Astrocyte of the cerebellum (primary cell): ENCODE results near the gene HLA-C.
"Not testable (repeated sequence)": the region's sequence is repeated elsewhere in the genome, so short reads cannot be mapped to it uniquely, and the experiment has no call there.

Experiments
- DNase-seq: peaks from one replicate; pipeline ENCODE4 v3.0.0-alpha.2; 2011; ENCODE audit warnings: low read depth
- H3K4me3 ChIP-seq: 2 replicates; pipeline ENCODE4 v1.5.1; 2011; ENCODE audit warnings: mild to moderate bottlenecking, low read depth, low read length, moderate library complexity
- in situ Hi-C: cut with HindIII; loops from 2 replicates; pipeline ENCODE4 v1.10.0; 2017; ENCODE audit warnings: low sequenced_read_pairs
- TF ChIP-seq, protein P1 (sequence below): IDR thresholded peaks from 2 replicates; pipeline ENCODE4 v1.5.1; 2012; ENCODE audit warnings: low read length, low read depth, moderate library complexity, mild to moderate bottlenecking; ENCODE audit errors: missing control alignments

Gene HLA-C

DNA sequence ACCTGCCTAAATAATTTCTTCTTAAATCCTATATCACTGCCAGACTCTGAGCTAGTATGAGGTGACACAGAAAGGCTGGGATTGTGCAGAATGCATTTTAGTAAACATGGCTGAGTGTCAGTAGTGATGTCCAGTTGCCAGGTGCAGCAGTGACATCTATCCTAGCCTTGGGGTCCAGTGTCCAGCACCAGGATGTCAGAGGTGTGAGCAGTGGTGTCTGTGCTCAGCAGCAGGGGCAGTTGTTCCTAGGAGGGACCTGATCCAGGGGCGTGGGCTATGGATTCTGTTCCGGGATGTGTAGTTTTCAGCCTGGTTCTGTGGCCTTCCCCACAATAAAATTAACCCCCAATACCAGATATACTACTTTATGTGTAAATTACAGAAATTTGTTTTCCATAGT is 6.0 kb downstream of the HLA-C start:
- in situ Hi-C loops: no loop called here
- no peak overlapping the region for H3K4me3 ChIP-seq
- no peak for DNase-seq
- TF ChIP-seq, protein P1, sequence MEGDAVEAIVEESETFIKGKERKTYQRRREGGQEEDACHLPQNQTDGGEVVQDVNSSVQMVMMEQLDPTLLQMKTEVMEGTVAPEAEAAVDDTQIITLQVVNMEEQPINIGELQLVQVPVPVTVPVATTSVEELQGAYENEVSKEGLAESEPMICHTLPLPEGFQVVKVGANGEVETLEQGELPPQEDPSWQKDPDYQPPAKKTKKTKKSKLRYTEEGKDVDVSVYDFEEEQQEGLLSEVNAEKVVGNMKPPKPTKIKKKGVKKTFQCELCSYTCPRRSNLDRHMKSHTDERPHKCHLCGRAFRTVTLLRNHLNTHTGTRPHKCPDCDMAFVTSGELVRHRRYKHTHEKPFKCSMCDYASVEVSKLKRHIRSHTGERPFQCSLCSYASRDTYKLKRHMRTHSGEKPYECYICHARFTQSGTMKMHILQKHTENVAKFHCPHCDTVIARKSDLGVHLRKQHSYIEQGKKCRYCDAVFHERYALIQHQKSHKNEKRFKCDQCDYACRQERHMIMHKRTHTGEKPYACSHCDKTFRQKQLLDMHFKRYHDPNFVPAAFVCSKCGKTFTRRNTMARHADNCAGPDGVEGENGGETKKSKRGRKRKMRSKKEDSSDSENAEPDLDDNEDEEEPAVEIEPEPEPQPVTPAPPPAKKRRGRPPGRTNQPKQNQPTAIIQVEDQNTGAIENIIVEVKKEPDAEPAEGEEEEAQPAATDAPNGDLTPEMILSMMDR: no peak

DNA sequence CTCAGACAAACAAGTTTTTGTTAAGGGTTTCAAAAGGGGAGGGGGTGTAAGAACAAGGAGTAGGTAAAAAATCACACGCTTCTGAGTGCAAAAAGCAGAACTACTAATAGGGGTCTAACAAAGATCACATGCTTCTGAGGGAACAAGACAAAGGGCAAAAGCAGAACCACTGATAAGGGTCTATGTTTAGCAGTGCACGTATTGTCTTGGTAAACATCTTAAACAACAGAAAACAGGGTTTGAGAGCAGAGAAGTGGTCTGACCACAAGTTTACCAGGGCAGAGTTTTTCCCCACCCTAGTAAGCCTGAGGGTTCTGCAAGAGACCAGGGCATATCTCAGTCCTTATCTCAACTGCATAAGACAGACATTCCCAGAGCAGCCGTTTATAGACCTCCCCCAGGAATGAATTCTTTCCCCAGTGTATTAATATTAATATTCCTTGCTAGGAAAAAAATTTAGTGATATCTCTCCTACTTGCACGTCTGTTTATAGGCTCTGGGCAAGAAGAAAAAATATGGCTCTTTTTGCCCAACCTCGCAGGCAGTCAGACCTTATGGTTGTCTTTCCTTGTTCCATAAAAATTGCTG is 8.5 kb downstream of the HLA-C start:
- H3K4me3 ChIP-seq, in situ Hi-C loops, DNase-seq: not testable (repeated sequence)

DNA sequence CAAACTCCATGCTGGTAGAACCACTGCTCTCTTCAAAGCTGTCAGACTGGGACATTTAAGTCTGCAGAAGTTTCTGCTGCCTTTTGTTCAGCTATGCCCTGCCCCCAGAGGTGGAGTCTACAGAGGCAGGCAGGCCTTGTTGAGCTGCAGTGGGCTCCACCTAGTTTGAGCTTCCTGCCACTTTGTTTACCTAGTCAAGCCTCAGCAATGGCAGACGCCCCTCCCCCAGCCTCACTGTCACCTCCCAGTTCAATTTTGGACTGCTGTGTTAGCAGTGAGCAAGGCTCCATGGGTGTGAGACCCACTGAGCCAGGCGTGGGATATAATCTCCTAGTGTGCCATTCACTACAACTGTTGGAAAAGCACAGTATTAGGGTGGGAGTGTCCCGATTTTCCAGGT is 11.9 kb downstream of the HLA-C start:
- in situ Hi-C loops, H3K4me3 ChIP-seq, DNase-seq: not testable (repeated sequence)

DNA sequence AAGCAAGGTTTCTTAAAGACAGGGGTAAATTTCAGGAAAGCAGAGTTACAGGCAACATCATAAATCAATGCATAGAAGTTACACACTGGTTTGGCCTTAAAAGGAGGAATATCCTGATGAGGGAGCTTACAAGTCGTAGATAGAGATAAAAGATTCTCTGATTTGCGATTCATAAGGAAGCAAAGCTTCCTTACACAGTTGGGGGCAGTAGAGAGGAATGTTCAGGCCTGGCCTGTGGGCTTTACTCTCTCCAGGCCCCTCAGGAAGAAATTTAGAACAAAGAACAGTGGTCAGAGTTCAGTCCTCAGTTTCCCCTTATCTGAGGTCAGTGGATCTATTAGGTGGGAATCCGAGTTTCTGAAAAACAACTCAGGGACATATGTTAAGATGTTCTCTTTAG is 19.3 kb downstream of the HLA-C start:
- no peak for DNase-seq
- in situ Hi-C loops: no loop called here
- TF ChIP-seq, protein P1: no peak
- no peak overlapping the region for H3K4me3 ChIP-seq

DNA sequence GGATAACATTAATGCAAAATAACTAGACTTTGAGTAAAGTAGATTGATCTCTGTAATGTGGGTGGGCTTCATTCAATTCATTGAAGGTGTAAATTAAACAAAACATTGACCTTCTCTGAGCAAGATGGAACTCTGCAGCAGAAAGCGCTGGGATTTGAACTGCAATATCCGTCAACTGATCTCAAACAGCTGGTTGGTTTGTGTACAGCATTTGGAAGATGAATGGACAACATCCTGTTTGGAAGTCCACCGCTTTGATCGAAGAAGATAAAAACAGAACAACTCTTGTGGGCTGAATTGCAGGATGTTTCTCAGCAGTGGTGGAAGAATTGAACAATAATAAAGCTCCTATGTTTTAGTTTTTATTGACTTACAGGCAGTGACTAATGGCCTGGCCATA is 20.6 kb downstream of the HLA-C start:
- in situ Hi-C loops: no loop called here
- DNase-seq: no peak
- TF ChIP-seq, protein P1: no peak

DNA sequence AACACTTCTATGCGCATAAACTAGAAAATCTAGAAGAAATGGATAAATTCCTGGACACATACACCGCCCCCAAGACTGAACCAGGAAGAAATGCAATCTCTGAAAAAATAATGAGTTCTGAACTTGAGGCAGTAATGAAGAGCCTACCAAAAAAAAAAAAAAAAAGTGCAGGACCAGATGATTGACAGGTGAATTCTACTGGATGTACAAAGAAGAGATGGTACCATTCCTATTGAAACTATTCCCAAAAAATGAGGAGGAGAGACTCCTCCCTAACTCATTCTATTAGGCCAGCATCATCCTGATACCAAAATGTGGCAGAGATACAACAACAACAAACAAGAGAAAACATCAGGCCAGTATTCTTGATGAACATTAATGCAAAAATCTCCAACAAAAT is 22.7 kb downstream of the HLA-C start:
- TF ChIP-seq, protein P1: no peak
- in situ Hi-C loops: no loop called here

More for the DNA sequence above, 20.6 kb downstream of the HLA-C start:
- no peak overlapping the region for H3K4me3 ChIP-seq

DNA sequence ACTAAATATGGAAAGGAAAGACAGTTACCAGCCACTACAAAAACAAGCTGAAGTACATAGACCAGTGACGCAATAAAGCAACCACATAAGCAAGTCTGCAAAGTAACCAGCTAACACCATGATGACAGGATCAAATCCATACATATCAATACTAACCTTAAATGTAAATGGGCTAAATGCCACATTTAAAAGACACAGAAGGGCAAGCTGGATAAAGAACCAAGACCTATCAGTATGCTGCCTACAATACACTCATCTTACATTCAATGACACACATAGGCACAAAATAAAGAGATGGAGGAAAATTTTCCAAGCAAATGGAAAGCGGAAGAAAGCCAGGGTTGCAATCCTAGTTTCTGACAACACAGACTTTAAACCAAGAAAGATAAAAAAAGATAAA is 24.1 kb downstream of the HLA-C start:
- TF ChIP-seq, protein P1: no peak
- no peak for DNase-seq
- H3K4me3 ChIP-seq: no peak overlapping the region
- in situ Hi-C loops: no loop called here

More for the DNA sequence above, 22.7 kb downstream of the HLA-C start:
- no peak overlapping the region for H3K4me3 ChIP-seq
- no peak for DNase-seq

DNA sequence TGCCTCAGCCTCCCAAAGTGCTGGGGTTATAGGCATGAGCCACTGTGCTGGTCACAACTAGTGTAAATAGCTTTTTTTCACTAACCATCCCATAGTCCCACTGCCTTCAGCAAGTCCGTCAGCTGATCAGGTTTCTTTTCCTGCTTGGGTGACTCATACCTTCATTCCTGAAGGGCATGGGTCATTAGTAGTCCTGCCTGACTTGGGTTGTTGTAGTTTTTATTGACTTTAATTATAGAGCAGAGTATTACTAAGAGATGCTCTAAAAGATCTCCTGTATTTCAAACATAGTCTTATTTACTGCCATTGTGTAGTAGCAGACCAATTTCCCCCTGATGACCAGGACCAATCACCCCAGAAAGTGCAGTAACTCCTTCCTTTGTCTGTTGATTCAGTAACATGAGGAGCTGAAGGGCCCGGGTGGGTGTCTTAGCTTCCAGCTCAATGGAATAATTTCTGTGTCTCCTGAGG is 25.8 kb downstream of the HLA-C start:
- peak; percentile 22 for DNase-seq
- no peak overlapping the region for H3K4me3 ChIP-seq
- TF ChIP-seq, protein P1: no peak
- in situ Hi-C loops: no loop called here
